NOMO-1 treated with DMSO at 0.1 percent for 48 hours (cell line): ENCODE results near the gene IGFBP4.
A peak's percentile ranks its signal among the peaks of the same experiment; 100 is the strongest.
"Not testable (repeated sequence)": the region's sequence is repeated elsewhere in the genome, so short reads cannot be mapped to it uniquely, and the experiment has no call there.

Experiments used
- DNase-seq: peaks from one replicate; lab custom pipeline; 2025; ENCODE audit not compliant: unreplicated experiment; lab: John Stamatoyannopoulos, UW

Gene IGFBP4

DNA sequence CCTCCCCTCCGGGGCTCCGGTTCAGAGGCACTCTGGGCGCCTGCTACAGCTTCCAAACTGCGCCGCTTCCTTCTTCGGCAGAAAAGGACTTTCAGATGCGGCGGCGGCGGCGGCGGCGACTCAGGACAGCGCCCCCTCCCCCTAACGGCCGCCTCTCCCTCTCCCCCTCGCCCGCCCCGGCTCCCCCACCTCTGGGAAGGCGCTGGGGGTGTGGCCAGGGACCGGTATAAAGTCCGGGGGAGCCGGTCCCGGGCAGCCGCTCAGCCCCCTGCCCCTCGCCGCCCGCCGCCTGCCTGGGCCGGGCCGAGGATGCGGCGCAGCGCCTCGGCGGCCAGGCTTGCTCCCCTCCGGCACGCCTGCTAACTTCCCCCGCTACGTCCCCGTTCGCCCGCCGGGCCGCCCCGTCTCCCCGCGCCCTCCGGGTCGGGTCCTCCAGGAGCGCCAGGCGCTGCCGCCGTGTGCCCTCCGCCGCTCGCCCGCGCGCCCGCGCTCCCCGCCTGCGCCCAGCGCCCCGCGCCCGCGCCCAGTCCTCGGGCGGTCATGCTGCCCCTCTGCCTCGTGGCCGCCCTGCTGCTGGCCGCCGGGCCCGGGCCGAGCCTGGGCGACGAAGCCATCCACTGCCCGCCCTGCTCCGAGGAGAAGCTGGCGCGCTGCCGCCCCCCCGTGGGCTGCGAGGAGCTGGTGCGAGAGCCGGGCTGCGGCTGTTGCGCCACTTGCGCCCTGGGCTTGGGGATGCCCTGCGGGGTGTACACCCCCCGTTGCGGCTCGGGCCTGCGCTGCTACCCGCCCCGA is at the start of gene IGFBP4:
IGFBP4 (plus strand) TSS at position 255 of the 792 bp plus-strand sequence; CDS start at position 541, 286 bp downstream.
- peak; percentile 71 for DNase-seq

DNA sequence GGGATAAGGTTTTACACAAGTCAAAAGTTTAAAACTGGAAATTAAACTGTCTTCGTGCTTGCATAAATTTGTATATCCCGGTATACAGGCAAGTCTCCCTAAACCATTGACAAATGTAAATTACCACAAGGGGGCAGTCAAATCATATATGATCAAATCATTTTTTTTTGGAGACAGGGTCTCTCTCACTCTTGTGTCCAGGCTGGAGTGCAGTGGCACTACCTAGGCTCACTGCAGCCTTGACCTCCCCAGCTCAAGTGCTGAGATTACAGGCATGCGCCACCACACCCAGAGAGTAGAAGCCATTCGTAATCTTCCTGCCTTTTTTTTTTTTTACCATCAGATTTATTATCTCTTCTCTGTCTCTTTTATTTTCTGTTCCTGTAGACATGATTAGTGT is 44.1 kb upstream of the IGFBP4 start:
- DNase-seq: peak; percentile 39

- DNase-seq: no peak
Measured at GRCh38 chr17:40402668-40403067, 40.6 kb upstream of the IGFBP4 start.

DNA sequence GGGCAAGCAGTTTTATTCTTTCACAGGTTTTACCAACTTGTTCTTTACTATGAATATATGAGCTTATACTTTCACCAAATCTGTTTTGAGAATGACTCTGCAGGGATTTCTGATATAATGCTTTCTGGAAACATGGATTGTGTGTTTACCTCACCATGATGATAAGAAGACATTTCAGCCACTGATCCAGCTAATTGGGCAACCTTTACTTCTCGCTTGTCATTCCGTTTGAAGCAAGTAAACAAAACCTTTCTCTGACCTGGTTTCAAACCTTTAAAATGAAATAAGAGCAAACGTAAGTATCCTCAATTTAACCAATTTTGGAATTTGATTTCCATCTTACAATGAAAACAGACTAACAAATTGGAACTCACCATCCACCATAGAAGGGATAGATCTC is 39.2 kb upstream of the IGFBP4 start:
- no peak for DNase-seq

DNA sequence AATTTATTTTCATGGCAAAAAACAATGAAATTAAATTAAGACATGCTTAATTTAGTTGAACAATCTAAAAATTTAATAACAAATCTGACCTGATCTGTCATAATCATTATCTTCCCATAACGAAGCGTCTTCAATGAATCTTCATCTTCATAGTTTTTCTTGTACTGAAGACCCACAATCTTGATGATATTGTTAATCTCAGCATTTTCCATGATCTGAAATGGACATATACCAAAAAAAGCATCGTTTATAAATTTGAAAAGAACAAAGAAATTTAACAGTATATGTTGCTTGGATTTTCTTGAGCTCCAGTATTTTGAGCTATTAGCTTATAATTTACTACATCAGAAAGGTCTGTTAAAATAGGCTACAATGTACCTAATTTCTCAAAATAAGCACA is 35.8 kb upstream of the IGFBP4 start:
- no peak for DNase-seq

- DNase-seq: not testable (repeated sequence)
Measured at GRCh38 chr17:40409540-40409939, 33.7 kb upstream of the IGFBP4 start.

DNA sequence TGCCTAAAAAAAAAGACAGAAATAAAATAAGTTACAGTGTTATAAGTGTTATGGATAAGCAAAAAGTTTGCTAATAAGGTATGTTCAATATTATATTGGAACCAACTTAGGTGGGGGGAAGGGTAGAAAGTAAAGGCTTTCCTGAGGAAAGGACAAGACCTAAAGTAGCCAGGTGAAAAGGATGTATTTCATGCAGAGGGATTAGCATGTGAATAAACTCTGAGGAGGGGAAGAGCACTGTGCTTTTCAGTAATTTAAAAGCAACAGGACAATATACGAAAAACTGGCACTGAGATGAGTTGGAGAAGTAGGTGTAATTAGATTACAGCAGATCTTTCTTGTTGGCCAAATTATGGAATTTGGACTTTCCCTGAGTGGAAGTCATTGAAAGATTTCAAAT is 33.2 kb upstream of the IGFBP4 start:
- DNase-seq: no peak

DNA sequence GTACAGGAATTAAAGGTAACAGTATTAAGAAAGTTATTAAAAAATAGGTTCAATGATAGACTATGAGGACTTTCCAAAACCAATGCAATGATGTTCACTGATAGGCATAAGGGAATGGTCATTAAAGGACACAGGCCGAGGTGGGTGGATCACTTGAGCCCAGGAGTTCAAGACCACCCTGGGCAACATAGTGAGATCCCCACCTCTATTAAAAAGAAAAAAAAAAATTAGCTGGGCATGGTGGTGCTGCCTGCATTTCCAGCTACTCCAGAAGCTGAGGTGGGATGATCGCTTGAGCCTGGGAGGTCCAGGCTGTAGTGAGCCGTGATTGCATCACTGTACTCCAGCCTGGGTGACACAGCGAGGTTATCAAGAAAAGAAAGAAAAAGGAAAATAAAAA is 31.4 kb upstream of the IGFBP4 start:
- DNase-seq: no peak

GRCh38 chr17:40412880-40413279 is 30.4 kb upstream of the IGFBP4 start:
- DNase-seq: no peak

- not testable (repeated sequence) for DNase-seq
Measured at GRCh38 chr17:40414312-40414711, 28.9 kb upstream of the IGFBP4 start.

DNA sequence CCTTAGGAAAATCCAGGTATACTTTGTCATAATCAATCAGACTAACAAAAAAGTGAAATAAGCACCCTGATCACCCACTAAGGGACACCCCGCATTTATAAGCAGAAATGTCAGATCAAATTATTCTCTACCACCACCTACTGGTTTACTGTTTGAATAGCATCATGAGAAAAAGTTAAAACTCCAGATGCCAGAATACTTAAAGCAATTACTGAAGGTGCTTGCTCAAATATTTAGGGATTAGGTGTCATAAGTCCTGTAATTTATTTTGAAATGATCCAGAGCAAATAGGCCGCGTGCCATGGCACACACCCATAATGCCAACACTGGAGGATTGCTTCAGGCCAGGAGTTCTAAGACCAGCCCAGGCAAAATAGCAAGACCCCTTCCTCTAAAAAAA is 27.9 kb upstream of the IGFBP4 start:
- DNase-seq: peak; percentile 32

GRCh38 chr17:40416671-40417070 is 26.6 kb upstream of the IGFBP4 start:
- no peak for DNase-seq

DNA sequence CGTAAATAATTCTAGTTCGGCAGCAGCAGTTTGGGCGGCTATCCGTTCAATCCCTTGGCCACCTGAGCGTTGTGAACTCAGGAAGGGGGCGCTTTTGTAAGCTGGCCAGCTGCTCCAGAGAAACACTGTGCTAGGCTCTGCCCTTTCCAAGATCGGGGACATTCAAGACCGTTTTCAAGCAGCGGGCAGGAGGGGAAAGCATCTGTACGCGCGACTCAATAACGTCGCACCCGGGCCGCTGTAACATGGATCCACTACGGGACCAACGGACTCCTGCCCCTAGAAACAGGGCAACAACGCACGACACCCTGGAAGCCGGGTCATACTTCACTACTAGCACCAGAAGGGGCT is 26.0 kb upstream of the IGFBP4 start:
- peak; percentile 29 for DNase-seq

DNA sequence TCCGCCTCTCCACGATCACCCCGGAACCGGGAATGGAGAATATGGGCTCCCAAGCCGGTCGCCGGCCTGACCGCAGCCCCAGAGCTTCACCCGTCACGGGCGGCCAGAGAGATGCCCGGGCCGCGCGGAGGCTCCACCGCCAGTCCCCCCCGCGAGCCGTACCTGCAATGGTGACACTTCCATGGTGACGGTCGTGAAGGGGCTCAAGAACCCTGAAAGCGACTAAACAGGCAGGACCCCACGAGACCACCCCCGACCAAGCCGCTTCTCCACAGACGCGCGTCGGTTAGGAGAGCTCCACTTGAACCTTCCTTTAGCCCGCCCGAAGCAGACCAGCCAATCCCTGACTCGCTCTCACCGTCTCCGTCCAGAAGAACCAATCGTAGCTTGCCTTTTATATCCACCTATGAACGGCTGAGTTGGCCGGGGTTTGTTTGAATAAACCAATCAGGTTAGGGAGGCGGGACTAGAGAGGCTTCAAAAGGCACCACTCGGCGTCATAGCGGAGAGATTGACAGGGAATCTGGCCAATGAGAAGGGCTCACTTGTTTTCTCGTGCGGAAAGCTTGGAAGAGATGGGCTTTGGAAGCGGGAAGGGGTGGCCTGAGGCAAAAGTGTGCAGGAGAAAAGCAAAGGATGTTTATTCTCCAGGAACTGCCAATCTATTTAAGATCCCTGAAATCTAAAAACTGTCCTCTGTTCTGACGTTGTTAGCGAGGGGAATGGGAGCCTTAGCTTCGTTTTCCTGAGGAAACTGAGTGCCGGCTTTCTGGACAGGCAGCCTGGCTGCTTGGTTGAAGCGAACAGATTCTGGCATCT is 25.4 kb upstream of the IGFBP4 start, which contains the start of gene TOP2A:
TOP2A (minus strand) TSS at position 288 of the 819 bp plus-strand sequence; CDS start at position 183, 105 bp downstream.
- peak; percentile 99 for DNase-seq

GRCh38 chr17:40418428-40418706 is 24.9 kb upstream of the IGFBP4 start:
- DNase-seq: no peak

GRCh38 chr17:40419559-40420331 is 23.5 kb upstream of the IGFBP4 start:
- DNase-seq: peak; percentile 60

GRCh38 chr17:40422990-40423633 is 20.1 kb upstream of the IGFBP4 start:
- DNase-seq: no peak

- no peak for DNase-seq
Measured at GRCh38 chr17:40425741-40426140, 17.5 kb upstream of the IGFBP4 start.

DNA sequence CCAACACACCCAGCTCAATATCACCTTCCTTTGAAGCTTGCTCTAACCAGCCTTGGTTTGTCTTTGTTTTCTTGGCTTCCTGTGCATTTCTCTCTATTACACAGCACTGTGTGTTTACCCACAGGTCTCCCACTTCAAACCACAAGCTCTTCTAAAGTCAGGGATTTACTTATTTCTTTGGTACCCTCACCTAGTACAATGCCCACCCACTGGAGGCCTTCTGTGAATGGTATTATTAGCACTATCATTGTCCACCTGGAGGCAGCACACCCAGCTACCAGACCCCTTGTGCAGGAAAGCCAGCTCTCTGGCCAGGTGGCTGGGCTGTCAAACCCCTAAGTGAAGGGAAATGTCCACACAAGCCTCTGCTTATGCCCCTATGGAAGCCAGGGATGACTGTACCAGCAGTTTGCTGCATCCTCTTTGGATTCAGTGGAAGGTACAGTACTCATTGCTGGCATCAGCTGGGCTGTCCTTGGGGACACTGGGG is 16.2 kb upstream of the IGFBP4 start:
- DNase-seq: no peak

- DNase-seq: no peak
Measured at GRCh38 chr17:40430272-40431230, 12.7 kb upstream of the IGFBP4 start.
